GM04504 (cell line): ENCODE results near the gene TPP1.
A peak's percentile ranks its signal among the peaks of the same experiment; 100 is the strongest.

Experiments
- DNase-seq: peaks from one replicate; pipeline ENCODE4 v3.0.0-alpha.2; 2012; ENCODE audit warnings: low read depth

The TPP1 gene

GRCh38 chr11:6611092-6611962 is 7.9 kb downstream of the TPP1 start:
- no peak for DNase-seq

GRCh38 chr11:6610591-6610990 is 8.6 kb downstream of the TPP1 start:
- DNase-seq = no peak

- DNase-seq = no peak
Measured at GRCh38 chr11:6609502-6610015, 9.7 kb downstream of the TPP1 start.

GRCh38 chr11:6608726-6609501 is 10.3 kb downstream of the TPP1 start:
- no peak for DNase-seq

GRCh38 chr11:6608011-6608410 is 11.2 kb downstream of the TPP1 start:
- DNase-seq = no peak

GRCh38 chr11:6607190-6607795 is 11.9 kb downstream of the TPP1 start:
- DNase-seq = no peak

GRCh38 chr11:6606471-6607189 is 12.6 kb downstream of the TPP1 start:
- peak; percentile 82 for DNase-seq

GRCh38 chr11:6604790-6605189 is 14.4 kb downstream of the TPP1 start:
- DNase-seq = no peak

- DNase-seq = no peak
Measured at GRCh38 chr11:6604081-6604626, 15.1 kb downstream of the TPP1 start.

GRCh38 chr11:6603287-6604080 is 15.7 kb downstream of the TPP1 start, which contains the start of the genes ILK and RRP8:
Gene ILK, plus strand, starts transcription at chr11:6603774. Its CDS starts 498 bp downstream, at chr11:6604272.
Gene RRP8, minus strand, starts transcription at chr11:6603616. Its CDS starts 114 bp downstream, at chr11:6603502.
- peak; percentile 69 for DNase-seq

- DNase-seq = no peak
Measured at GRCh38 chr11:6602096-6602940, 16.9 kb downstream of the TPP1 start.

GRCh38 chr11:6601041-6601461 is 18.2 kb downstream of the TPP1 start:
- DNase-seq = no peak

- no peak for DNase-seq
Measured at GRCh38 chr11:6599881-6600390, 19.3 kb downstream of the TPP1 start.

- no peak for DNase-seq
Measured at GRCh38 chr11:6599449-6599848, 19.8 kb downstream of the TPP1 start.

- DNase-seq = no peak
Measured at GRCh38 chr11:6598555-6598954, 20.7 kb downstream of the TPP1 start.

- DNase-seq = no peak
Measured at GRCh38 chr11:6596239-6596877, 22.9 kb downstream of the TPP1 start.

GRCh38 chr11:6594142-6594768 is 25.0 kb downstream of the TPP1 start:
- DNase-seq = no peak

GRCh38 chr11:6588018-6588417 is 31.2 kb downstream of the TPP1 start:
- no peak for DNase-seq
